Activated CD4-positive, alpha-beta T cell treated with anti-CD3 and anti-CD28 coated beads, Interleukin-2, amount 50 U/mL, for 16 hours (primary cell): ENCODE data around the gene IL1A.
"Not testable (repeated sequence)": the region's sequence is repeated elsewhere in the genome, so short reads cannot be mapped to it uniquely, and the experiment has no call there.

Source experiments
- DNase-seq: peaks from one replicate; pipeline ENCODE4 v3.0.0-alpha.2; 2020

The IL1A gene, protein sequence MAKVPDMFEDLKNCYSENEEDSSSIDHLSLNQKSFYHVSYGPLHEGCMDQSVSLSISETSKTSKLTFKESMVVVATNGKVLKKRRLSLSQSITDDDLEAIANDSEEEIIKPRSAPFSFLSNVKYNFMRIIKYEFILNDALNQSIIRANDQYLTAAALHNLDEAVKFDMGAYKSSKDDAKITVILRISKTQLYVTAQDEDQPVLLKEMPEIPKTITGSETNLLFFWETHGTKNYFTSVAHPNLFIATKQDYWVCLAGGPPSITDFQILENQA

DNA sequence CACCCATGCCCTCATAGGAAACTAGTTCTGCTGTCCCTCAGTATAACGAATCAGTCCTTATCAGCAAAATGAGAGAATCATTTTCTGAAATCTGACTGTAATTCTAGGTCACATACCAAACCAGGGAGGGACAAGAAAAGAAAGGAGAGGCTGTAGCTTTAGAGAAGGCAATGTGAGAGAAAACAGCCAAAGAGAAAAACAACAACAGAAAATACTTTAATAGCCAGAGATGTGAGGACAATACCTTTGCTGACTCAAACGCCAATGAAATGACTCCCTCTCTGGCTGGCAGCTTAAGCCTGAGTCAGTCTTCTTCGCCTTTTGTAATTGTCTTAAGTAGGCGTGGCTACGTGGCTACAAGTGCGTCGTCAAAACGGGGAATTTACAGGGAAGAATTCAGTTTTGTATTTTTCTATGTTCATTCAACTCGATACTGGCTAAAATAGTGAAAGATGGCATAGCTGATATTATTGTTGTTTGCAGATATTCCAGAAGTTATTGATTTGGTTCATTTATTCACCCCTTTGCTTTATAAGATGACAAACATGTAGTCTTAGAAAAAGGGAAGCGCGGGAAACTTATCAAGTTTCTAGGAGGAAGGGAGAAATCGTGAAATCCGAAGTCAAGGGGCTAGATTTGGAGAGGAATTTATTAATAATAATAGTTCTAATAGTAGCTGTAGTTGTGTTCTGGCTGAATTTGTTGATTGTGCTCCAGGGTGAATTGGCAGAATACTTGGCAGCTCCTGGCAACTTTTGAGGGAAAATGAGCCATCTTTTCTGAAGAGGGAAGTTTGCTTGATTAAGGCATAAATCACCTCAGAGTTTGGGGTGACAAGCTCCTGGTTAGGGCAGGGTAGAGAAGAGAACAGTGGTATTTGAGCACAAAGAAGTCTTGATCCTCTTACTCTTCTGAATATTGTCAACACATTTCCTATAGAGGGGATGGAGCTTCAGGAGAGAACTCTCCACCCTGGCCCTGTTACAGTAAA, at the start of gene IL1A:
Gene IL1A, minus strand, starts transcription at position 295 of the 991 bp plus-strand sequence. CDS start 723 bp downstream, outside the sequence.
- DNase-seq: peak; percentile 38

DNA sequence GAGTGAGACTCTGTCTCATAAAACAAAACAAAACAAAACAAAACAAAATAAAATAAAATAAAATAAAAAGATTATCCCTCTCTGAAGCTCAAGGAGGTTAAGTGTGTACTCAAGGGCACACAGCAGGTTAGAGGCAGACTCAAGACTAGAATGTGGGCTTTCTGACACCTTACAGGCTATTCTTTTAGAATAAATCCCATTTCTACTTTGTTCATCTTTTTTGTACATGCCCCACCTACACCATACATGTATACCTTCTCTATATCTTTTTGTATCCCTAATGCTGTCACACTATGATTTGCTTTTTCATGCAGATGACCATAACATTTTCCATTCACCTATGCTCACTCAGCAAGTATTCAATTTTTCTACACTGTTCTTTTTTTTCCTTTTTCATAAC, 49.7 kb upstream of the IL1A start:
- no peak for DNase-seq

DNA sequence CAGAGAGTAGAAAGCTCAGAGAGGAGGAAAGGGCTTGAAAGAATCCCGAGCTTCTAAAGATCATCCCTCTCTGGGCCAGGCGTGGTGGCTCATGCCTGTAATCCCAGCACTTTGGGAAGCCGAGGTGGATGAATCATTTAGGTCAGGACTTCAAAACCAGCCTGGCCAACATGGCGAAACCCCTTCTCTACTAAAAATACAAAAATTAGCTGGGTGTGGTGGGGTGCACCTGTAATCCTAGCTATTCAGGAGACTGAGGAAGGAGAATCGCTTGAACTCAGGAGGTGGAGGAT, 49.3 kb upstream of the IL1A start:
- not testable (repeated sequence) for DNase-seq

DNA sequence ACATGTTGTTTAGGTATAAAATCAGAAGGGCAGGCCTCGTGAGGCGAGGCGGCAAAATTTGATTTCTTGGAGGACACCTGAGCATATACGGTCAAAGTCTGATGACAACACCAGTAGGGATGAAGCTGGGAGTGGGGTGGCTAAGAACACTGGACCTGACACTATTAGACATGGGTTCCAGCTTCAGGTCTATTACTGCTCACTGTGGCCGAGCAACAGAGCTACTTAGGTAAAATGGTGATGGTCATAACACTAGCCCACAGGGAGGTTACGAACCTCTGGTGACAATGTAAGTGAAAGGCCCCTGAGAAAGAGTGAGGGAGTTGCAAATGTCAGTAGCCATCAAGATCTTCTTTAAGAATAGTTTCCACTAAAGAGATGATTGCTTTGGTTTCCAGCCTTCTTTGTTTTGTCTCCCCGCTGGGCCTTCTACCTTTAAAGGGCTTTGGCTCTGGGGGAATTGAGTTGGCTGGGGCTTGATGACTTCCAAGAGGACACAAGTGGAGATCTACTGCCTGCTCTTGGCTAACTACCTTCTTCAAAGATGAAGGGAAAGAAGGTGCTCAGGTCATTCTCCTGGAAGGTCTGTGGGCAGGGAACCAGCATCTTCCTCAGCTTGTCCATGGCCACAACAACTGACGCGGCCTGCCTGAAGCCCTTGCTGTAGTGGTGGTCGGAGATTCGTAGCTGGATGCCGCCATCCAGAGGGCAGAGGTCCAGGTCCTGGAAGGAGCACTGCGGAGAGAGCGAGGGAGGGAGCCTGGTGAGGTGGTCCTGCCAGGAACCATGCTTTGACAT, 48.7 kb upstream of the IL1A start:
- DNase-seq: no peak

DNA sequence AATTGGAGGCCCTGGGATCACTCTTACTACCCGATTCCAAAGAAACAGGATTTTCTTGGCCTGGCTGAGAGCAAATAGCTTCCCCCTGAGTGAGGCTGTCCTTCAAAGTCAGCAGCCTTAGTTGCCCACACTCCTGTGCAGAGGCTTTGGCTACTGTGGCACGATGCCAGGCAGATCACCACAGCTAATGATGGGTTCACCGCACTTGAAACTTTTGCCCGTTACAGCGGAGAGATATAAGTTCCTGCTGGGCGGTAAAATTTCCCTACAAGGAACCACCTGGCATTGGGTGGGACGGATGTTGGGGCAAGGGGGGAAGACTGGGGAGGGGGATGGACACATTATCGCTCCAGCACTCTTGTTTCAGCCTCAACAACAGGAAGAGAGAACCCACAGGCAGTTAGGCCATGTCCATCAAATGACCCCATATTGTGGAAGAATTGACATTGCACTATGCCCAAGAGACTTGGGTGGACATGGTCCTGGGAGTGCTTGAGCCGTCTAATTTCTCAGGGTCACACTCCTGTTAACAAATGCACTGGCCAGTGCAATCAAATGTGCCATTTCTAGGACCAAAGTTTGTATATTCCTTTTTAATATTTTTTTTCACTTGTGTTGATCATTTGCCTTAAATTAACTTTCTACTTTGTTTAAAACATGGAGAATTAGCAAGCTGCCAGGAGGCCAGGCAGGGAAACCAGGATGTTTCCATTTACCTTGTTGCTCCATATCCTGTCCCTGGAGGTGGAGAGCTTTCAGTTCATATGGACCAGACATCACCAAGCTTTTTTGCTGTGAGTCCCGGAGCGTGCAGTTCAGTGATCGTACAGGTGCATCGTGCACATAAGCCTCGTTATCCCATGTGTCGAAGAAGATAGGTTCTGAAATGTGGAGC, 47.9 kb upstream of the IL1A start:
- DNase-seq: no peak

- no peak for DNase-seq
Measured at GRCh38 chr2:112831513-112831845, 47.2 kb upstream of the IL1A start.

GRCh38 chr2:112830682-112831512, 46.6 kb upstream of the IL1A start:
- DNase-seq: no peak

DNA sequence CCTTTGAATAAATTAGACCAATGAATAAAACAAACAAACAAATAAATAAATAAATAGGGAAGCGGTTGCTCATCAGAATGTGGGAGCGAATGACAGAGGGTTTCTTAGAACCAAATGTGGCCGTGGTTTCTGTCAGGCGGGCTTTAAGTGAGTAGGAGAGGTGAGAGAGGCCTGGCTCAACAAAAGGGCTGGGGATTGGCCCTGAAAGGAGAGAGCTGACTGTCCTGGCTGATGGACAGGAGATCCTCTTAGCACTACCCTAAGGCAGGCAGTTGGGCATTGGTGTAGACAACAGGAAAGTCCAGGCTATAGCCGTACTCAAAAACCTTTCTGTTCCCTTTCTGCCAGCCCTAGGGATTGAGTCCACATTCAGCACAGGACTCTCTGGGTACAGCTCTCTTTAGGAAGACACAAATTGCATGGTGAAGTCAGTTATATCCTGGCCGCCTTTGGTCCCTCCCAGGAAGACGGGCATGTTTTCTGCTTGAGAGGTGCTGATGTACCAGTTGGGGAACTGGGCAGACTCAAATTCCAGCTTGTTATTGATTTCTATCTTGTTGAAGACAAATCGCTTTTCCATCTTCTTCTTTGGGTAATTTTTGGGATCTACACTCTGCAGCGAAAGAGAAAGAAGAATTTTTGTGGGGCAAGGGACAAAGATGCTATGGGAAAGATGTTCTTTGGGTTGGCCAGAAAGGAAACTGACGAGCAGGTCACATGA, 45.8 kb upstream of the IL1A start:
- no peak for DNase-seq

- no peak for DNase-seq
Measured at GRCh38 chr2:112829101-112829960, 45.0 kb upstream of the IL1A start.

- no peak for DNase-seq
Measured at GRCh38 chr2:112828251-112828691, 44.0 kb upstream of the IL1A start.

GRCh38 chr2:112827604-112828185, 43.4 kb upstream of the IL1A start:
- DNase-seq: no peak

DNA sequence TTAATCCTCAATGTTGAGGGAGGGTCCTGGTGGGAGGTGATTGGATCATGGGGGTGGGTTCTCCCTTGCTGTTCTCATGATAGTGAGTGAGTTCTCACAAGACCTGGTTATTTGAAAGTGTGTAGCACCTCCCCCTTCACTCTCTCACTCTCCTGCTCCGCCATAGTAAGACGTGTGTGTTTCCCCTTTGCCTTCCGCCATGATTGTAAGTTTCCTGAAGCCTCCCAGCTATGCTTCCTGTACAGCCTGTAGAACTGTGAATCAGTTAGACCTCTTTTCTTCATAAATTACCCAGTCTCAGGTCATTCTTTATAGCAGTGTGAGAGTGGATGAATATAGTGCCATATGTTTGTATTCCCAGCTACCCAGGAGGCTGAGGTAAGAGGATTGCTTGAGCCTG, 42.7 kb upstream of the IL1A start:
- DNase-seq: no peak

DNA sequence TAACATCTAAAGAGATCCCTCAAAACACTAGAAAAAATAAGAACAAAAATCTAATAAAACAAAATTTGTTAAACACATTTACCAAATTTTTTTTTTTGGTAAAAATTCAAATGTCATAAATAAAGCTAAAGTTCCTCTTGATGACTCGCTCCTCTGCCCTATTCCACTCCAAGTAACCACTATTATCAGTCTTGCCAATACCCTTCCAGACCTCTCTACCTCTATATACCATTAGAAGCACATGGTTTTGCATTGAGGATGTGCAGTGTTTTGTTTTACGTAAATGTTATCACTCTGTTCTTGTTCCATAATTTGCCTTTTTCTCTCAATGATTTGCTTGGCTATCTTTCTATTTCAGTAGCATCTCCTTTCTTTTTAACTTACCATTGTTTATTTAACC, 41.4 kb upstream of the IL1A start:
- no peak for DNase-seq

DNA sequence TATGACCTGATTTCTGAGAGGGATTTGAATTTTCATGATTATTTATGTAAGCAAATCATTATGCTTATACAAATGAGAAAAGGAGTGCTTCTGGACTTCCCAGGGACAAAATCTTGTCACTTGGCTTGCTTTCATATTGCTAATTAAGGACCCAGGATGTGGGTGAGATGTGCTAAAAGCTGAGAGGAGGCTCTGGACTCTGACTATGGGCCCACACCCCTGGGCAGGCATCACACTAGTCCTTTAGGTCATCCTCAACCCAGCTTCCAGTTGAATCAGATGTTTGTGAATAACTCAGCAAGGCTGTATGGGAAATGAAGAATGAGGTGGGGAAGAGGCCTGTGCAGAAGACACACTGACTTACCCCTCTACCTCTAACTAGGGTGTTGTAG, 40.4 kb upstream of the IL1A start:
- DNase-seq: no peak

GRCh38 chr2:112821682-112822081, 37.4 kb upstream of the IL1A start:
- DNase-seq: peak; percentile 61

DNA sequence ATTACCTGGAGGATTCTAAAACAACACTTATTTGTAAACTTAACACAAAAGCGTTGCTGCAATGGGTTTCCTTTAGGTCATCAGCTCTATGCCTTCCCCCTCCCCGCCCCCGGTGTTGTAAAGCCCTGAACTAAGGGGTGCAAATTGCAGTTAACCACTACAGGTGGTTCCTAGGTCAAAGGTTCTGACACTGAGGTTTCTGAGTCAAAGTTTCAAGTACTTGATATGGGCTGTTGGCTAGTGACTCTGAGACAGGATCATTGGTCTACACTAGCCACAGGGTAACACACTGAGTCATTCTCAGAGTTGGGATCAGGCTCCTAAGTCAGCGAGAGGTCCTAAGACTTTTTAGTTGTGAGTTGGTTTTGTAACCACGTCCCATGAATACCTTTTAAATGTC, 36.8 kb upstream of the IL1A start:
- peak; percentile 89 for DNase-seq

GRCh38 chr2:112820343-112820742, 36.0 kb upstream of the IL1A start:
- no peak for DNase-seq

DNA sequence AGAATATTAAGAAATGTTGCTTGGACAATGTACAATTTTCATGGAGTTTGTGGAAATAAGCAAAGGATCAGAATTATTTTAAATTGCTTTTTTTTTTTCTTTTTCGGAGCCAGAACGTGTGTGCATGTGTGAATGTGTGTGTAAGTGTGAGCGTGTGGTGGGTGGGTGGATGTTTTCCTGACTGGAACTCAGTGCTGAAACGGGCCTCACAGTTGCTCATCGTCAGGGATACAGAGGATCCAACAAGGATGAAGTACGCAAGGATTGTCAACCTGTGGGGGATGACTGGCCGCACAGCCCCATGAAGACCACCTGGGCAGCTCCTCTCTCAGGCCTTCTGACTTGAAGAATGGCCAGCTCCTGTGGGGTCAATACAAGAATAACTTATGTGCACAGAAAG, 34.8 kb upstream of the IL1A start:
- no peak for DNase-seq
